Activated CD4-positive, alpha-beta memory T cell treated with anti-CD3 and anti-CD28 coated beads, Interleukin-2, amount 10 ng/mL, durations not matched to agents 7 days and 5 days (primary cell): ENCODE data around the gene CEP57L1. TPM values are rescaled to one million over a fixed set of nuclear protein-coding genes. Genes with fewer than 3 reads are reported as not detected.
"Not testable (repeated sequence)": the region's sequence is repeated elsewhere in the genome, so short reads cannot be mapped to it uniquely, and the experiment has no call there.

Experiments used
- CTCF ChIA-PET: fragments of 350-600 bp; sonication (Branson Sonifier 250); formaldehyde crosslinking; loops from one replicate; lab custom pipeline; 2021; ENCODE audit warnings: antibody characterized with exemption, inconsistent platforms; lab: Charles Lee
- POLR2A ChIA-PET: fragments of 350-600 bp; sonication (Branson Sonifier 250); formaldehyde crosslinking; loops from one replicate; lab custom pipeline; 2021; ENCODE audit warnings: antibody characterized with exemption; lab: Charles Lee
- DNase-seq: peaks from one replicate; pipeline ENCODE4 v3.0.0-alpha.2; 2020
- H3K27ac Mint-ChIP-seq: one replicate; pipeline ENCODE4 v1.8.0; 2021; ENCODE audit warnings: mild to moderate bottlenecking, mixed read lengths
- H3K27me3 Mint-ChIP-seq: one replicate; pipeline ENCODE4 v1.8.0; 2021; ENCODE audit warnings: mixed read lengths
- H3K36me3 Mint-ChIP-seq: one replicate; pipeline ENCODE4 v1.8.0; 2021; ENCODE audit warnings: low read depth, mixed read lengths
- H3K4me1 Mint-ChIP-seq: one replicate; pipeline ENCODE4 v1.8.0; 2021; ENCODE audit warnings: mixed read lengths
- H3K4me3 Mint-ChIP-seq: one replicate; pipeline ENCODE4 v1.8.0; 2021; ENCODE audit warnings: mild to moderate bottlenecking, mixed read lengths
- H3K9me3 Mint-ChIP-seq: one replicate; pipeline ENCODE4 v1.8.0; 2021; ENCODE audit warnings: mixed read lengths
- total RNA-seq, 2 experiments: library from RNA; stranded (reverse); gene quantifications; one replicate each; pipeline ENCODE4 v1.2.3, GENCODE V29; 2021

Gene CEP57L1
- total RNA-seq, 2 experiments from 2014 or later: 21.6 to 23.3 TPM

DNA sequence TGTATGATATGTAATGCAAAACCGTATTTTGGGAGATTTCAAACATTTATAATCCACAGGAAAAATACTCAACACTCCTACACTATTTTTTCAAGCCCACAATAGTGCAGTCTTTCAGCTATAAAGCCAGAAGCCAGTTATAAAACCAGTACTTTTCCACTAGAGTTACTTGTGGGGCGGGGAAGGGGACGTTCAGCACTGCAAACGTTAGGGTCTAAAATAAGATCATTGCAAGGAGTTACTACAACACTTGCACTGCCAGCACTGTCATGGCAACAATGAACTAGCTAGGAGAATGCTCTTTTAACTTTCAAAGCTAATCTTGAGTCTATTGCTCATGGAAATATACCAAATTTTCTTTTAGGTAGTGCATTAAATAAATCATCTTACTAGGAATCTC, 15.3 kb upstream of the CEP57L1 start:
- Mint-ChIP-seq H3K9me3 (no peaks in the 10 kb centered on the region), H3K4me3 (no peak overlapping the region), H3K27ac (no peak overlapping the region), H3K36me3 (no peaks in the 10 kb centered on the region), H3K27me3 (no peaks in the 10 kb centered on the region), H3K4me1 (peaks cover 3% of the 10 kb centered on the region)
- no peak for DNase-seq
- ChIA-PET CTCF (interaction anchor here (0.8 to 2.4 kb wide), 4 partner anchors 9 to 538 kb away, joined by 3 to 9 read pairs (median 6); partner anchors contain the start of gene CD164), POLR2A (interaction anchor here (2.2 kb wide), 1 partner anchor 15 kb away, joined by 10 read pairs; the partner anchor contains the start of genes CEP57L1 and SESN1)

DNA sequence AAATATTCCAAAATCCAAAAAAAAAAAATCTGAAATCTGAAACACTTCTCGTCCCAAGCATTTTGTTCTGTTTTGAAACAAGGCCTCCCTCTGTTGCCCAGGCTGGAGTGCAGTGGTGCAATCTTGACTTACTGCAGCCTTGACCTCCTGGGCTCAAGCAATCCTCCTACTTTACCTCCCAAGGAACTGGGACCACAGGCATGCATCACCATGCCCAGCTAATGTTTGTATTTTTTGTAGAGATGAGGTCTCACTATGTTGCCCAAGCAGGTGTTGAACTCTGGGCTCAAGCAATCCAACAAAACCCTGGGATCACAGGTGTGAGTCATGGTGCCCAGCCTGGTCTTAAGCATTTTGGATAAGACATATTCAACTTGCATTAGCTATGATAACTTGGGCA, 14.3 kb upstream of the CEP57L1 start:
- CTCF ChIA-PET: no interaction called here
- H3K4me3 Mint-ChIP-seq: no peak overlapping the region
- H3K4me1 Mint-ChIP-seq: peaks cover 3% of the 10 kb centered on the region
- POLR2A ChIA-PET: no interaction called here
- no peaks in the 10 kb centered on the region for H3K9me3 Mint-ChIP-seq
- H3K36me3 Mint-ChIP-seq: no peaks in the 10 kb centered on the region
- H3K27ac Mint-ChIP-seq: no peak overlapping the region
- no peaks in the 10 kb centered on the region for H3K27me3 Mint-ChIP-seq
- no peak for DNase-seq

DNA sequence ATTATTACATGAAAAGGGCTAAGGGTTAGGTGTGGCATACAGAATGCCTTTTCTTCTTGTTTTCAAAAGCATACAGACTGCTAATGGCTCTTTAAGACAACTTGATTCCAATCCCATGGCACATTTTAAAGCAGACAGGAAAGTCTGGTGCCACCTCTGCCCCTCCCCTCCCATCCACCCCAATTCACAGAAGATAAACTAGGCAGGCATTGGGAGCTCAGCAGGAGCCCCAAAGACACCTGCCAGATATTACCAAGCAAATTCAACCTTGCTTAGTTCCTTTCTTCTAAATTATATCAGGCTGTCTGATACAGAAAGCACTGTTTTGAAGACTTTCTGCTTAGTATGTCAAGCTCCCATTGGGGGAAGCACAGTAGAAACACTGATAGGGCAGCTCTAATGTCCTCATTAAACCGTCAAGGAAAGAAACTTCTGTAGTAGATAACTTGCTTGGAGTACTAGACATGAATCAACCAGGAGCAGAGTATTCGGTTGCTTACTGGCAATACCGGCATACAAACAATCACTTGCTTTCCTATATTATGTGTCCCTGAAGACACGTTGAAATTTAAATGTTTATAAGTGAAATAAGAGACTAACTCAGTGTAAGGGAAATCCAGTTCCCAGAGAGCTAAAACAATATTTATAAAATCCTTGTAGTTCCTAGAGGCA, 13.7 kb upstream of the CEP57L1 start:
- DNase-seq: no peak
- H3K27ac Mint-ChIP-seq: no peak overlapping the region
- ChIA-PET CTCF (no interaction called here), POLR2A (interaction anchor here (0.6 to 1.1 kb wide), 2 partner anchors 12 to 427 kb away, joined by 3 to 4 read pairs; partner anchors contain the start of gene SESN1)
- no peaks in the 10 kb centered on the region for H3K9me3 Mint-ChIP-seq
- H3K4me1 Mint-ChIP-seq: peaks cover 1% of the 10 kb centered on the region
- no peak overlapping the region for H3K4me3 Mint-ChIP-seq
- H3K36me3 Mint-ChIP-seq: no peaks in the 10 kb centered on the region
- H3K27me3 Mint-ChIP-seq: no peaks in the 10 kb centered on the region

DNA sequence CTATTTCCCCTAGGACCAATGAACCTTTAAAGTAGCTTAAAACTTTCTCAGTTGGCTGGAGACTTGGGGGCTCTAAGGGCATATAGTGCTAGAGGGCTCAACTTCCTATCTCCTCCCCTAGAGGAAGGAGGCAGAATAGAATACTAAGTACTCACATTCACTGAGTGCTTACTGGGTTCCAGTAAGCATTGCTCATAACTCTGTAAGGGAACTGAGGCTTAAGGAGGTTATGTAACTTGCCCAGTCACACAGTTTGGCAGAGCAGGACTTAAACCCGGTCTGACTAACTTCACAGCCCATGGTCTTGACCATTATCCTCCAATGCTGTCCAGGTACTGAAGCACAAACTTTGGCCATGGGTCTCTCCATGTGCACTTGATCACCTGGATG, 13.1 kb upstream of the CEP57L1 start:
- H3K27ac Mint-ChIP-seq: no peak overlapping the region

DNA sequence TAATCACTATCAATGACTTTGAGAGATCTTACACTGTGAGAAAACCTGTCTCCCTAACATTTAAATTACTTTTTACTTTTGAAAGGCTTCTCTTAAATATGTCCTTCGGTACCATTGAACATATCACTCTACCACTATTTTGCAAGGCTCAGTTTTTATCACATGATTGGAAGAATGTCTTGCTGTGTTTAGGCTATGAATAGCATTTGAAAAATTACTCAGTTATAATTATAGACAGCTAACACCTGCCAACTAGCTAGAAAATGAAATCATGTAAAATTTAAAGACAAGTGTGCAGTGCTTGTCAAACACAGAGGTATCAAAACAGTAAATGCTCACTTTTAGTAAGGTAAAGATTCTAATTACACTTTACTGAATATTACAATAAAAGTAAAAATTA, 11.7 kb upstream of the CEP57L1 start:
- no peak overlapping the region for H3K27ac Mint-ChIP-seq
- DNase-seq: no peak
- CTCF ChIA-PET: interaction anchor here (2.2 kb wide), 1 partner anchor 9 kb away, joined by 12 read pairs; no protein-coding TSS in a partner anchor
- peaks cover 2% of the 10 kb centered on the region for H3K4me1 Mint-ChIP-seq
- no peaks in the 10 kb centered on the region for H3K9me3 Mint-ChIP-seq
- peaks cover 4% of the 10 kb centered on the region for H3K36me3 Mint-ChIP-seq
- no peaks in the 10 kb centered on the region for H3K27me3 Mint-ChIP-seq
- POLR2A ChIA-PET: interaction anchor here (2.9 kb wide), 1 partner anchor 10 kb away, joined by 10 read pairs; the partner anchor contains the start of gene SESN1
- no peak overlapping the region for H3K4me3 Mint-ChIP-seq

More for the DNA sequence above, 13.1 kb upstream of the CEP57L1 start:
- CTCF ChIA-PET: no interaction called here
- no peaks in the 10 kb centered on the region for H3K27me3 Mint-ChIP-seq
- no peak overlapping the region for H3K4me3 Mint-ChIP-seq
- POLR2A ChIA-PET: interaction anchor here (0.6 to 1.1 kb wide), 2 partner anchors 12 to 428 kb away, joined by 3 to 4 read pairs; partner anchors contain the start of gene SESN1
- H3K36me3 Mint-ChIP-seq: peaks cover under 1% of the 10 kb centered on the region
- peaks cover under 1% of the 10 kb centered on the region for H3K4me1 Mint-ChIP-seq
- DNase-seq: no peak
- H3K9me3 Mint-ChIP-seq: no peaks in the 10 kb centered on the region

DNA sequence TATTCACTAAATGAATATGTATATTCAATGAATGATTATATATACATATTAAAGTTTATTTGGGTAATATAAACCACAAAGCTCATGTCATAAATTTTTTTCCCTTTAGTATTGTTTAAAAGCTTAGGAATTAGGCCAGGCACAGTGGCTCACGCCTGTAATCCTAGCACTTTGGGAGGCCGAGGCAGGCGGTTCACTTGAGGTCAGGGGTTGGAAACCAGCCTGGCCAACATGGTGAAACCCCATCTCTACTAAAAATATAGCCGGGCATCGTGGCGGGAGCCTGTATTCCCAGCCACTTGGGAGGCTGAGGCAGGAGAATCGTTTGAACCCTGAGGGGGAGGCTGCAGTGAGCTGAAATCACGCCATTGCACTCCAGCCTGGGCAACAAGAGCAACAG, 11.2 kb upstream of the CEP57L1 start:
- DNase-seq, H3K4me3 Mint-ChIP-seq, H3K4me1 Mint-ChIP-seq, H3K36me3 Mint-ChIP-seq, H3K27ac Mint-ChIP-seq, H3K27me3 Mint-ChIP-seq, H3K9me3 Mint-ChIP-seq: not testable (repeated sequence)
- CTCF ChIA-PET: interaction anchor here (2.2 kb wide), 1 partner anchor 10 kb away, joined by 12 read pairs; no protein-coding TSS in a partner anchor
- POLR2A ChIA-PET: interaction anchor here (1.5 to 2.9 kb wide), 2 partner anchors 9 to 299 kb away, joined by 3 to 10 read pairs; partner anchors contain the start of genes CD164 and SESN1

DNA sequence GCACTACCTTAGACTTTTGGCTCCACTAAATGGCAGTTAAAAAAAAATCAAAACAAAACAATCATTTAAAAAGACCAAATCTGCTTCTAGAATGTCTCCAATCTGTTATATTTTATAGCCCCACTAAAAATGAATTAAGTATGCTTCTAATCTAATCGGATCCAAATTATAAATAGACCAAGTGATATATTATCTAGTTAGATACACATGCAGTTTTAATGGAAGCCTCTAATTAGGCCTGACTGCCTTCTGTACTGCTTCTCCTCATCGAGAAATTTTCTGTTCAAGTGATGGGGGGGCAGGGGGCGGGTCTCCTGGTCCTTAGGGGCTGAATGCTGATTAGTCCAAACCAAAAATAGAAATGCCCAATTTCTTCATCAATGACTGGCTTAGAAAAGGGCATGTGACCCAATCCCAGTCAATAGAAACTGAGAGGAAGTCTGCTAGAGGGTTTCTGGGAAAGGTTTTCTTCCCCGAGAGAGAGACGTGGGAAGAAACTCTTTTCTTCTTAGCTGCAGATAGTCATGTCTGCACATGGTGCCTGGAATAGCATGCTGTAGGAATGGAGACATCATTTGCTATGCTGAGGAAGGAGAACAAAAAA, 7.5 kb upstream of the CEP57L1 start:
- Mint-ChIP-seq H3K27ac (no peak overlapping the region), H3K36me3 (peaks cover 4% of the 10 kb centered on the region), H3K4me1 (peaks cover 22% of the 10 kb centered on the region), H3K4me3 (no peak overlapping the region), H3K9me3 (no peaks in the 10 kb centered on the region), H3K27me3 (no peaks in the 10 kb centered on the region)
- DNase-seq: no peak
- ChIA-PET CTCF (no interaction called here), POLR2A (interaction anchor here (2.5 kb wide), 1 partner anchor 295 kb away, joined by 7 read pairs; no protein-coding TSS in a partner anchor)

DNA sequence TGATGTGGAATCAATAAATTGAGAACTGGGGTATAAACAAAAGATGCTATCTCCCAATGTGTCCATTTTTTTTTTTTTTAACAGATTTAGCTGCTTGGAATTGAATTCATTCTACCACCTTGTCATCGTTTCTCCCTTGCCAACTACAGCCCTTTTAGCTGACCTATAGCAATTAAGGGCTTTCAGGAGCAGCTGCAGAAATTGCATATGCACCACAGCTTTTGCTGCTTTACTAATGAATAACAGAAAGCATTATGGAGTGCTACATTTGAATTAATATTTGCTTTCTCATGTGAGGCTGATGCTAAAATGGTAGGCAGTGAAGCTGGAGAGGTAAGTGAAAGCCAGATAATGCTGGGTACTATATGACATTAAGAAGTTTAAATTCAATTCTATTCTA, 6.3 kb upstream of the CEP57L1 start:
- H3K4me3 Mint-ChIP-seq: no peak overlapping the region
- H3K36me3 Mint-ChIP-seq: peaks cover 4% of the 10 kb centered on the region
- ChIA-PET POLR2A (interaction anchor here (0.6 to 2.5 kb wide), 2 partner anchors 74 to 294 kb away, joined by 3 to 7 read pairs; no protein-coding TSS in a partner anchor), CTCF (interaction anchor here (1.1 to 1.5 kb wide), 2 partner anchors 15 to 547 kb away, joined by 3 to 4 read pairs; no protein-coding TSS in a partner anchor)
- peaks cover 30% of the 10 kb centered on the region for H3K4me1 Mint-ChIP-seq
- H3K27ac Mint-ChIP-seq: no peak overlapping the region
- H3K27me3 Mint-ChIP-seq: no peaks in the 10 kb centered on the region
- H3K9me3 Mint-ChIP-seq: no peaks in the 10 kb centered on the region
- DNase-seq: no peak

DNA sequence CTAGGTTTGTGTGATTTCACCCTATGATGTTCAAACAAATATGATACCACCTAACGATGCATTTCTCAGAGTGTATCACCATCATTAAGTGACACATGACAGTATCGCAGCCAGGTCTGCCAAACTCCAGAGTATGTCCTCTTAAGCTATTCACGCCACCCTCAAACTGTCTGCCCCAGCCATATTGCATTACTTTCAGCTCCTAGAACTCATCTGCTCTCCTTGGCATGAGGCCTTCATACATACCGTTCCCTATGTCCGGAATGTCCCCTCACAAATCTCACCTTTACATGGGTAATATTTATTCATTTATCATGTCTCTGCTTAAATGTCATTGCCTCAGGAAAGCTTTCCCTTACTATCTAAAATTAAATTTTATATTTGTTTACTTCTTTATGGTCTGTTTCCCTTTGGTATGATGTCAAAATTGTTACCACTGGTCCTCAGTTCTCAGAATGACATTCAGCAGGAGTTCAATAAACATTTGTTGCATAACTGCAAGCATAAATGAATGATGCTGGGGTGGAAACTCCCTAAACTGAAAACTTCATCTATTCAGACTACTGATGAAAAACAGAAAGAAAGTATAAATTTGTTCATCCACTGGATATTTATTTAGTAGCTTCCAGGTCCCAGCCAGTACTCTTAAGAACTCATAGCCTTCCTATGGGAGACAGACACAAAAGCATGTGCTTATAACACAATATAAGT, 3.8 kb upstream of the CEP57L1 start:
- DNase-seq: no peak
- ChIA-PET CTCF (no interaction called here), POLR2A (interaction anchor here (1.2 to 1.4 kb wide), 3 partner anchors 16 to 291 kb away, joined by 3 to 5 read pairs (median 3); partner anchors contain the start of gene CD164)
- Mint-ChIP-seq H3K9me3 (no peaks in the 10 kb centered on the region), H3K27me3 (no peaks in the 10 kb centered on the region), H3K4me1 (peaks cover 40% of the 10 kb centered on the region), H3K36me3 (peaks cover 7% of the 10 kb centered on the region), H3K4me3 (peak overlapping the region; percentile 58), H3K27ac (no peak overlapping the region)

DNA sequence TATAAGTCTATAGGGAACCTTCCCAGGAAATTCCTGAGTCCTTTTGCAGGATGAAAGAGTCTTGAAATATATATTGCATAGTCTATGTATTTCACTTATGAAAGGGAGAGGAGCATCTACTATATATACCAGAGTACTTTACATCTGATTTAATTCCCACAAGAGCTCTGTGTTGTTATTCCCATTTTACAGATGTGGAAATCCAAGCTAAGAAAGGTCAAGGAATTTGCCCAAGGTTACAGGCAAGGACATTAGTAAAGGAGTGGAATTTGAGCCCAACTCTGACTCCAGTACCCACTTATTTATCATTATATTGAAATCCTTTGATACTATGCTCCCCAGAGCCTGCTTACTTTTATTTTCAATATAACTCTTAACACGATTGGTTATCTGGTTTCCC, 3.2 kb upstream of the CEP57L1 start:
- Mint-ChIP-seq H3K9me3 (no peaks in the 10 kb centered on the region), H3K27ac (no peak overlapping the region), H3K4me3 (peak overlapping the region; percentile 58), H3K4me1 (peaks cover 45% of the 10 kb centered on the region), H3K36me3 (peaks cover 7% of the 10 kb centered on the region), H3K27me3 (no peaks in the 10 kb centered on the region)
- ChIA-PET POLR2A (interaction anchor here (1.2 to 1.4 kb wide), 3 partner anchors 17 to 290 kb away, joined by 3 to 5 read pairs (median 3); partner anchors contain the start of gene CD164), CTCF (no interaction called here)
- DNase-seq: no peak

DNA sequence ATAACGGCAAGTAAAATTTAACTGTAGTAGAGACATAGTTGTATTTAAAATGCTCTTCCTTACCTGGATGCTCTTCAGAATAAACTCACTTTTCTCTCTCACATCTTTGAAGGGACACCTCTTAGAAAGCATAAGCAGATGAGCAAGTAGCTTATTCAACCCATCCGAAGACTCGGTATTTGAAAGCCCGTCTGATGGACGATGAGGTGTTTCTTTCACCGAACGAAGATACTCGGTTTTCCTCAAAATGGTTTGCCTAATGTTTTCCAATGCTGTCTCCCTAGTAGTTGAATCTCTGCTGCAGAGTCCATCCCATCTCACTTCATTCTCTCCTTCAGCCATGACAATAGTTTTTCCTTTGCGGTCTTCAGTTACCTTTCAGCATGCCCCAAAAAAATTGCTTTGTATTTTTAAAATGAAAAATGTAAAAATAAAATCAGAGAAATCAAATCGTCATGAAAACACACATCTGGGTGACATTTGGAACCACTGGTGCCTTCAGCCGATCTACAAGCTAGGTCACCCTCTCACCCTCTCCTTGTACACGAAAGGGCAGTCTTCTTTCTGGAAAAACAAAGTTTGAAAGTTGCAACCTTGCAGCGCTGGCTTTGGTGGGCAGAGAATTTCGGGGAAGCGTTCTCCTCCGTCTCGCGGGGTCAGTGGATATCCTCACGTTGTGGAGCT, 1.4 kb upstream of the CEP57L1 start:
- CTCF ChIA-PET: interaction anchor here (0.8 to 3.3 kb wide), 8 partner anchors 21 to 536 kb away, joined by 3 to 11 read pairs (median 5); partner anchors contain the start of gene CD164
- H3K27ac Mint-ChIP-seq: peak overlapping the region; percentile 89
- peaks cover 11% of the 10 kb centered on the region for H3K36me3 Mint-ChIP-seq
- DNase-seq: no peak
- no peaks in the 10 kb centered on the region for H3K9me3 Mint-ChIP-seq
- no peaks in the 10 kb centered on the region for H3K27me3 Mint-ChIP-seq
- peaks cover 48% of the 10 kb centered on the region for H3K4me1 Mint-ChIP-seq
- H3K4me3 Mint-ChIP-seq: peak overlapping the region; percentile 94
- POLR2A ChIA-PET: interaction anchor here (0.6 to 4.7 kb wide), 46 partner anchors 9 to 1721 kb away, joined by 3 to 73 read pairs (median 4); partner anchors contain the start of genes ARMC2, CD164, CDK19 and FOXO3
